ENCODE measurements around the gene NYAP1.
"Not testable (repeated sequence)": the region's sequence is repeated elsewhere in the genome, so short reads cannot be mapped to it uniquely, and the experiment has no call there.

NYAP1 gene

GRCh38 chr7:100492738-100493475, 9.2 kb downstream of the NYAP1 start:
- Histone ChIP-seq H2AFZ (ENCODE audit: low read depth, low read length, severe bottlenecking) (no peak overlapping the region), H3K4me2 (ENCODE audit: low read depth, low read length, poor library complexity, severe bottlenecking) (no peak overlapping the region), H3K9ac (ENCODE audit: low read length) (no peak overlapping the region), H3K9me3 (ENCODE audit: insufficient read depth, low read length) (no peaks in the 10 kb centered on the region), H3K79me2 (ENCODE audit: insufficient read depth, low read length) (no peaks in the 10 kb centered on the region), H3K27me3 (ENCODE audit: low read length) (no peaks in the 10 kb centered on the region), H3K4me3 (ENCODE audit: insufficient read depth, low read length, poor library complexity, severe bottlenecking) (no peak overlapping the region), H3K9me2 (replicated peaks; ENCODE audit: insufficient read depth, low read length) (no peaks in the 10 kb centered on the region), H4K20me1 (ENCODE audit: low read depth, low read length) (no peaks in the 10 kb centered on the region), H3F3A (ENCODE audit: insufficient read depth) (no peaks in the 10 kb centered on the region), H3K27ac (ENCODE audit: low read depth, low read length) (no peak overlapping the region), H3K36me3 (ENCODE audit: low read length) (no peaks in the 10 kb centered on the region)
- no peak for TF ChIP-seq EZH2phosphoT487 (conservative IDR thresholded peaks at IDR 0.05; ENCODE audit: low read length)
- TF ChIP-seq CTCF (IDR thresholded peaks at IDR 0.05; ENCODE audit: insufficient read depth, low read length, poor library complexity, severe bottlenecking): no peak

- H3K9ac ChIP-seq (ENCODE audit: low read length): no peak overlapping the region
- no peak overlapping the region for H2AFZ ChIP-seq (ENCODE audit: low read depth, low read length, severe bottlenecking)
- no peaks in the 10 kb centered on the region for H3K79me2 ChIP-seq (ENCODE audit: insufficient read depth, low read length)
- no peaks in the 10 kb centered on the region for H3K36me3 ChIP-seq (ENCODE audit: low read length)
- no peak overlapping the region for H3K27ac ChIP-seq (ENCODE audit: low read depth, low read length)
- no peaks in the 10 kb centered on the region for H3K27me3 ChIP-seq (ENCODE audit: low read length)
- H3K4me2 ChIP-seq (ENCODE audit: low read depth, low read length, poor library complexity, severe bottlenecking): peak overlapping the region; percentile 4
- no peaks in the 10 kb centered on the region for H3F3A ChIP-seq (ENCODE audit: insufficient read depth)
- no peak overlapping the region for H3K4me3 ChIP-seq (ENCODE audit: insufficient read depth, low read length, poor library complexity, severe bottlenecking)
- no peaks in the 10 kb centered on the region for H4K20me1 ChIP-seq (ENCODE audit: low read depth, low read length)
- no peaks in the 10 kb centered on the region for H3K9me3 ChIP-seq (ENCODE audit: insufficient read depth, low read length)
- no peaks in the 10 kb centered on the region for H3K9me2 ChIP-seq (replicated peaks; ENCODE audit: insufficient read depth, low read length)
- no peak for TF ChIP-seq EZH2phosphoT487 (conservative IDR thresholded peaks at IDR 0.05; ENCODE audit: low read length)
- TF ChIP-seq CTCF (IDR thresholded peaks at IDR 0.05; ENCODE audit: insufficient read depth, low read length, poor library complexity, severe bottlenecking): no peak
Observed at GRCh38 chr7:100493476-100494264, 9.9 kb downstream of the NYAP1 start.

GRCh38 chr7:100496509-100496908, 12.8 kb downstream of the NYAP1 start:
- Histone ChIP-seq H3K36me3 (ENCODE audit: low read length) (no peaks in the 10 kb centered on the region), H3K4me2 (ENCODE audit: low read depth, low read length, poor library complexity, severe bottlenecking) (no peak overlapping the region), H3K9me3 (ENCODE audit: insufficient read depth, low read length) (no peaks in the 10 kb centered on the region), H4K20me1 (ENCODE audit: low read depth, low read length) (no peaks in the 10 kb centered on the region), H3K27ac (ENCODE audit: low read depth, low read length) (no peak overlapping the region), H3K9ac (ENCODE audit: low read length) (no peak overlapping the region), H3K27me3 (ENCODE audit: low read length) (no peaks in the 10 kb centered on the region), H3F3A (ENCODE audit: insufficient read depth) (no peaks in the 10 kb centered on the region), H3K4me3 (ENCODE audit: insufficient read depth, low read length, poor library complexity, severe bottlenecking) (no peak overlapping the region), H3K79me2 (ENCODE audit: insufficient read depth, low read length) (no peaks in the 10 kb centered on the region), H2AFZ (ENCODE audit: low read depth, low read length, severe bottlenecking) (no peak overlapping the region), H3K9me2 (replicated peaks; ENCODE audit: insufficient read depth, low read length) (no peaks in the 10 kb centered on the region)
- TF ChIP-seq CTCF (IDR thresholded peaks at IDR 0.05; ENCODE audit: insufficient read depth, low read length, poor library complexity, severe bottlenecking): no peak
- TF ChIP-seq EZH2phosphoT487 (conservative IDR thresholded peaks at IDR 0.05; ENCODE audit: low read length): no peak

GRCh38 chr7:100500743-100501142, 17.0 kb downstream of the NYAP1 start:
- not testable (repeated sequence) for H3K27me3 ChIP-seq (ENCODE audit: low read length); H3K9me2 ChIP-seq (replicated peaks; ENCODE audit: insufficient read depth, low read length); H2AFZ ChIP-seq (ENCODE audit: low read depth, low read length, severe bottlenecking); H3K4me2 ChIP-seq (ENCODE audit: low read depth, low read length, poor library complexity, severe bottlenecking); H4K20me1 ChIP-seq (ENCODE audit: low read depth, low read length); H3K27ac ChIP-seq (ENCODE audit: low read depth, low read length); H3F3A ChIP-seq (ENCODE audit: insufficient read depth); H3K9ac ChIP-seq (ENCODE audit: low read length); H3K4me3 ChIP-seq (ENCODE audit: insufficient read depth, low read length, poor library complexity, severe bottlenecking); H3K79me2 ChIP-seq (ENCODE audit: insufficient read depth, low read length); H3K9me3 ChIP-seq (ENCODE audit: insufficient read depth, low read length); H3K36me3 ChIP-seq (ENCODE audit: low read length)

GRCh38 chr7:100504031-100504430, 20.3 kb downstream of the NYAP1 start:
- H3K9ac ChIP-seq (ENCODE audit: low read length); H3K4me3 ChIP-seq (ENCODE audit: insufficient read depth, low read length, poor library complexity, severe bottlenecking); H4K20me1 ChIP-seq (ENCODE audit: low read depth, low read length); H2AFZ ChIP-seq (ENCODE audit: low read depth, low read length, severe bottlenecking); H3K79me2 ChIP-seq (ENCODE audit: insufficient read depth, low read length); H3F3A ChIP-seq (ENCODE audit: insufficient read depth); H3K36me3 ChIP-seq (ENCODE audit: low read length); H3K27me3 ChIP-seq (ENCODE audit: low read length); H3K27ac ChIP-seq (ENCODE audit: low read depth, low read length); H3K4me2 ChIP-seq (ENCODE audit: low read depth, low read length, poor library complexity, severe bottlenecking); H3K9me3 ChIP-seq (ENCODE audit: insufficient read depth, low read length); H3K9me2 ChIP-seq (replicated peaks; ENCODE audit: insufficient read depth, low read length): not testable (repeated sequence)

Measured in SU-DHL-6 (cell line).